Neural crest cell (in vitro differentiated cells): ENCODE data around the gene RIMKLA. TPM values are rescaled to one million over a fixed set of nuclear protein-coding genes. Genes with fewer than 3 reads are reported as not detected.

Experiments used
- DNase-seq: peaks from one replicate; pipeline ENCODE4 v3.0.0; 2021; ENCODE audit warnings: low read depth, mixed read lengths, low spot score
- H3K27ac Mint-ChIP-seq: one replicate; pipeline ENCODE4 v1.8.0; 2021; ENCODE audit warnings: mild to moderate bottlenecking, mixed read lengths; ENCODE audit not compliant: unreplicated experiment
- H3K27me3 Mint-ChIP-seq: 2 replicates; pipeline ENCODE4 v1.8.0; 2021; ENCODE audit warnings: low read depth, mild to moderate bottlenecking, mixed read lengths
- H3K36me3 Mint-ChIP-seq: 2 replicates; pipeline ENCODE4 v1.8.0; 2021; ENCODE audit warnings: low read depth, mild to moderate bottlenecking, mixed read lengths
- H3K4me1 Mint-ChIP-seq: 2 replicates; pipeline ENCODE4 v1.8.0; 2021; ENCODE audit warnings: mixed read lengths
- H3K4me3 Mint-ChIP-seq: one replicate; pipeline ENCODE4 v1.8.0; 2021; ENCODE audit warnings: mild to moderate bottlenecking, mixed read lengths
- H3K9me3 Mint-ChIP-seq: 2 replicates; pipeline ENCODE4 v1.8.0; 2021; ENCODE audit warnings: mixed read lengths
- total RNA-seq: library from RNA; stranded (reverse); gene quantifications from 2 replicates; pipeline ENCODE4 v1.2.1, GENCODE V29; 2021
- TF ChIP-seq, protein P1 (sequence below): fragments of 200-600 bp; sonication (generic); conservative IDR thresholded peaks from 2 replicates; pipeline ENCODE4 v1.5.0; 2021; ENCODE audit warnings: antibody characterized with exemption, mild to moderate bottlenecking

RIMKLA gene
- total RNA-seq, 1 donor from 2014 or later = 3.4 TPM

DNA sequence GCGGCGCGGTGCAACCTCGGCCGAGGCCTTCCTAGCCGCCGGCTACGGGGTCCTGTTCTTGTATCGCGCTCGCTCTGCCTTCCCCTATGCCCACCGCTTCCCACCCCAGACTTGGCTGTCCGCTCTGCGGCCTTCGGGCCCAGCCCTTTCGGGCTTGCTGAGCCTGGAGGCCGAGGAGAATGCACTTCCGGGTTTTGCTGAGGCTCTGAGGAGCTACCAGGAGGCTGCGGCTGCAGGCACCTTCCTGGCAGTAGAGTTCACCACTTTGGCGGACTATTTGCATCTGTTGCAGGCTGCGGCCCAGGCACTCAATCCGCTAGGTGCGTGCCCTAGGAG is 76.1 kb downstream of the RIMKLA start:
- Mint-ChIP-seq H3K27ac (peak overlapping the region; percentile 68), H3K4me1 (peaks cover 24% of the 10 kb centered on the region), H3K9me3 (no peaks in the 10 kb centered on the region), H3K36me3 (peaks cover 3% of the 10 kb centered on the region), H3K27me3 (peaks cover 10% of the 10 kb centered on the region), H3K4me3 (peak overlapping the region; percentile 90)
- peak; percentile 38 for DNase-seq
- TF ChIP-seq, protein P1, sequence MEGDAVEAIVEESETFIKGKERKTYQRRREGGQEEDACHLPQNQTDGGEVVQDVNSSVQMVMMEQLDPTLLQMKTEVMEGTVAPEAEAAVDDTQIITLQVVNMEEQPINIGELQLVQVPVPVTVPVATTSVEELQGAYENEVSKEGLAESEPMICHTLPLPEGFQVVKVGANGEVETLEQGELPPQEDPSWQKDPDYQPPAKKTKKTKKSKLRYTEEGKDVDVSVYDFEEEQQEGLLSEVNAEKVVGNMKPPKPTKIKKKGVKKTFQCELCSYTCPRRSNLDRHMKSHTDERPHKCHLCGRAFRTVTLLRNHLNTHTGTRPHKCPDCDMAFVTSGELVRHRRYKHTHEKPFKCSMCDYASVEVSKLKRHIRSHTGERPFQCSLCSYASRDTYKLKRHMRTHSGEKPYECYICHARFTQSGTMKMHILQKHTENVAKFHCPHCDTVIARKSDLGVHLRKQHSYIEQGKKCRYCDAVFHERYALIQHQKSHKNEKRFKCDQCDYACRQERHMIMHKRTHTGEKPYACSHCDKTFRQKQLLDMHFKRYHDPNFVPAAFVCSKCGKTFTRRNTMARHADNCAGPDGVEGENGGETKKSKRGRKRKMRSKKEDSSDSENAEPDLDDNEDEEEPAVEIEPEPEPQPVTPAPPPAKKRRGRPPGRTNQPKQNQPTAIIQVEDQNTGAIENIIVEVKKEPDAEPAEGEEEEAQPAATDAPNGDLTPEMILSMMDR = no peak

DNA sequence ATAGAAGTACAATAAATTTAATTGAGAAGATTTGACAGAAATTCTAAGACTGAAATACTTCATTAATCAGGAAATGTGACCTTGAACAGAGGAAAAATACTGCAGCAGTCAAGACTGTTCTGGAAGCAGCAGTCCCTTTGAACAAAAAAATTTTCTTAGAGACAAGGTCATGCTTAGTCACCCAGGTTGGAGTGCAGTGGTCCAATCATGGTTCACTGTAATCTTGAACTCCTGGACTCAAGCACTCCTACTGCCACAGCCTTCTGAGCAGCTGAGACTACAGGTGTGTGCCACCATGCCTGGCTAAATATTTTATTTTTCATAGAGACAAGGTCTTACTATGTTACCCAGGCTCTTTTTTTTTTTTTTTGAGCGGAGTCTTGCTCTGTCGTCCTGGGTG is 80.6 kb downstream of the RIMKLA start:
- no peaks in the 10 kb centered on the region for H3K27me3 Mint-ChIP-seq
- peaks cover 3% of the 10 kb centered on the region for H3K36me3 Mint-ChIP-seq
- no peak overlapping the region for H3K27ac Mint-ChIP-seq
- peaks cover 42% of the 10 kb centered on the region for H3K4me1 Mint-ChIP-seq
- peak overlapping the region; percentile 39 for H3K4me3 Mint-ChIP-seq
- TF ChIP-seq, protein P1 = no peak
- H3K9me3 Mint-ChIP-seq = no peaks in the 10 kb centered on the region
- DNase-seq = no peak

DNA sequence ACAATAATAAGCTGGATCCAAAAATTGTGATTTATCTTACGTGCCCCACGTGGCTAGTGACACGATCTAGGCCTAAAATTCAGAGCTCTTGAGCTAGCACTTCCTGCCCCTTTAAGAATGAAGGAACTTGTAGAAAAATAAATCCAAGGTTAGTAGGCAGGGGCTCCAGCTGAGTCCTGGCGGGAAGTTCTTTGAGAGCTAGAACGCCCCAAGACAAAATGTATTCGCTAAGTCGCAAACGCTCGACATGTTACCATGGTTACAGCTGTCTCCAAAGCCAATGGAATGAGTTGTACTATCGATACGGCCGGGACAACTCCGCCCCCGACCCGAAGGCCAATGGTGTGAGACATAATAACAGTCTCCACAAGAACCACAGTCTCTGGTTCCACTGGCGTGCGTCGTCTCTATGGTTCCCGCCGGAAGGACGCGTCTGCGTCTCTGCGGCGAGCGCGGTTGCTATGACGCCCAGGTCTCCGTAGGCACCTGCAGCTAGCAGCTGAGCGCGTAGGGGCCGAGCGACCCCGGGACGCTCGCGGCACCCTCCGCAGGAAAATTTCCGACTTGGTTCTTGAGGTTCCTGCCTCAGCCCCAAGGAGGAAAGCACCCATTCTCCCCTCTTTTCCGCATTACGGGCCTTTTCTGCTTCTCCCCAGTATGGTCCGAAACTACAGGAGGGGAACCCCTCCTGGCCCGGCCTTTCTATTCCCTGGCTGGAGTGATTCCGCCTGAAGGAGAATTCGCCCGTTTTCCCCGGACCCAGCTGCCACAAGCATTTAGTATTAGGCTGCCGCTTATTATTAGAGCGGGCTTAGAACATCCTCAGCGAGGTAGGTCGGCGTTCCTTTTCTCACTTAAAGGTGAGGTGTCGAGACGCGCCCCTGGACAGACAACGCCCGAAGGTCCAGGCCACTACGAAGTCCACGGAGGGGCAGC is 82.5 kb downstream of the RIMKLA start, which contains the start of gene CCDC30:
Gene CCDC30 (plus strand): TSS at position 459 of the 936 bp plus-strand sequence. CDS start 17,266 bp downstream, outside the sequence.
- Mint-ChIP-seq H3K4me3 (peak within 1 kb of the TSS; percentile 97), H3K36me3 (peaks cover under 1% of the 10 kb centered on the region), H3K27ac (peak within 1 kb of the TSS; percentile 90), H3K4me1 (peaks cover 29% of the 10 kb centered on the region), H3K9me3 (no peaks in the 10 kb centered on the region), H3K27me3 (no peaks in the 10 kb centered on the region)
- DNase-seq = peak; percentile 80
- TF ChIP-seq, protein P1 = no peak

DNA sequence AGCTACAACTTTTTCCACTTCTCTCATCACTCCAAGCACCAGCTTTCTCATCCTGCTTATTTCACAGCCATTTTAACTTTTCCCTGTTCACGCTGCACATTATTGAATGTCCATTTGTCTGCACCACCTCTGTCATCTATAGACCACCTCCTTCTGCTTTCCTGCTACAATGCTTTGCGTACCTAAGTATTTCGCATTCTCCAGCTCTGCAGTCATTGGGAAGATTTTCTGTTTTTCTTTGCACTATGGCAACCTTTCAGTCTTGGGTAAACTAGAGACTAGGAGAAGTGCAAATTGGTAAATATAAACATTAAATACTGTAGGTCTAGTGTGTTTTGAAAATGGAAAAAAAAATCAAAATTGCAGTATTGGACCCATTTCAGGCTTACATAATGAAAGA is 83.3 kb downstream of the RIMKLA start:
- peak overlapping the region; percentile 97 for H3K4me3 Mint-ChIP-seq
- H3K9me3 Mint-ChIP-seq = no peaks in the 10 kb centered on the region
- no peak for DNase-seq
- no peaks in the 10 kb centered on the region for H3K27me3 Mint-ChIP-seq
- H3K36me3 Mint-ChIP-seq = no peaks in the 10 kb centered on the region
- H3K4me1 Mint-ChIP-seq = peaks cover 27% of the 10 kb centered on the region
- TF ChIP-seq, protein P1 = no peak
- H3K27ac Mint-ChIP-seq = peak overlapping the region; percentile 0

DNA sequence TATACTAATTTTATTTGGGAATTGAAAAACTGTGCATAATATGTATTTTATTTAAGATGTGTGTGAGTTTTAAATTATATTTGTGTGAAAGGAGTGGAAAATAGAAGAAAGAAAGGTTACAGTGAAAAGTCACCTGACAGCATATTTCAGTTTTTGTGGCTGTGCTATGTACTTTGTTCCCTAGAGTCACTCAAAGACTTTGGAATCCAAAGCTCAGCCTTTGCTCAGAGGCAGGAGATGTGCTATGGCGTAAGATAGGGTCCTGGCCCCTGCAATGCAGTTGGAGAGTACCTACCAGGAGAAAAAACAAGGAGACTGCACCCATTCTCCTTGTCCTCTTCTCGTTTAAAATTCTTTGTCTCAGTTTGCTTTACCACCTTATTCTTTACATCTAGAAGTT is 85.4 kb downstream of the RIMKLA start:
- Mint-ChIP-seq H3K4me3 (no peak overlapping the region), H3K9me3 (no peaks in the 10 kb centered on the region), H3K27ac (no peak overlapping the region), H3K36me3 (no peaks in the 10 kb centered on the region), H3K4me1 (peaks cover 27% of the 10 kb centered on the region), H3K27me3 (no peaks in the 10 kb centered on the region)
- TF ChIP-seq, protein P1 = no peak
- DNase-seq = no peak
